ENCODE data around the gene PLOD1.

DNA sequence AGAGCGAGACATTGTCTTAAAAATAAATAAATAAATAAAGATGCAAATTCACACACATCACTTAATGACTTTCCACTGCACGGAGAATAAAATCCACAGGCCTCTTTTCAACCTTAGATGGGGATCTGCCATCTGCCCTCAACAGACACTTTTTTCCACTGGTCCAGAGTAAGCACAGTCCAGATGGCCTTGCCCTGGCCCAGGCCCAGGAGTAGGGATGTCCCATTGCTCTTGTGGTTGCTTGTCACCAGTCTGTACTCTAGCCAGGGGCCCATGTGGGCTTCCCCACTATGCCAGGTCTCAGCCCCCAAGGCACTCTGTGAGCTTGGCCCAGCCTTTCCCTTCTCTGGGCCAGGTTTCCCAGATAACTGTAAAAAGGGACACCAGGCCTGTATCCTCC is 17.4 kb downstream of the PLOD1 start:
- TF ChIP-seq POLR2A (IDR thresholded peaks at IDR 0.05): no peak
- TF ChIP-seq, protein P1, sequence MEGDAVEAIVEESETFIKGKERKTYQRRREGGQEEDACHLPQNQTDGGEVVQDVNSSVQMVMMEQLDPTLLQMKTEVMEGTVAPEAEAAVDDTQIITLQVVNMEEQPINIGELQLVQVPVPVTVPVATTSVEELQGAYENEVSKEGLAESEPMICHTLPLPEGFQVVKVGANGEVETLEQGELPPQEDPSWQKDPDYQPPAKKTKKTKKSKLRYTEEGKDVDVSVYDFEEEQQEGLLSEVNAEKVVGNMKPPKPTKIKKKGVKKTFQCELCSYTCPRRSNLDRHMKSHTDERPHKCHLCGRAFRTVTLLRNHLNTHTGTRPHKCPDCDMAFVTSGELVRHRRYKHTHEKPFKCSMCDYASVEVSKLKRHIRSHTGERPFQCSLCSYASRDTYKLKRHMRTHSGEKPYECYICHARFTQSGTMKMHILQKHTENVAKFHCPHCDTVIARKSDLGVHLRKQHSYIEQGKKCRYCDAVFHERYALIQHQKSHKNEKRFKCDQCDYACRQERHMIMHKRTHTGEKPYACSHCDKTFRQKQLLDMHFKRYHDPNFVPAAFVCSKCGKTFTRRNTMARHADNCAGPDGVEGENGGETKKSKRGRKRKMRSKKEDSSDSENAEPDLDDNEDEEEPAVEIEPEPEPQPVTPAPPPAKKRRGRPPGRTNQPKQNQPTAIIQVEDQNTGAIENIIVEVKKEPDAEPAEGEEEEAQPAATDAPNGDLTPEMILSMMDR (IDR thresholded peaks at IDR 0.05): no peak
